GM18508 (cell line): ENCODE results near the gene TCF25.
"Not testable (repeated sequence)": the region's sequence is repeated elsewhere in the genome, so short reads cannot be mapped to it uniquely, and the experiment has no call there.

ENCODE experiments used
- ATAC-seq: cut with Tn5 transposase; IDR thresholded peaks from one replicate; pipeline ENCODE4 v1.9.1; 2021; ENCODE audit warnings: moderate number of reproducible peaks; ENCODE audit not compliant: insufficient read depth, unreplicated experiment

Gene TCF25

DNA sequence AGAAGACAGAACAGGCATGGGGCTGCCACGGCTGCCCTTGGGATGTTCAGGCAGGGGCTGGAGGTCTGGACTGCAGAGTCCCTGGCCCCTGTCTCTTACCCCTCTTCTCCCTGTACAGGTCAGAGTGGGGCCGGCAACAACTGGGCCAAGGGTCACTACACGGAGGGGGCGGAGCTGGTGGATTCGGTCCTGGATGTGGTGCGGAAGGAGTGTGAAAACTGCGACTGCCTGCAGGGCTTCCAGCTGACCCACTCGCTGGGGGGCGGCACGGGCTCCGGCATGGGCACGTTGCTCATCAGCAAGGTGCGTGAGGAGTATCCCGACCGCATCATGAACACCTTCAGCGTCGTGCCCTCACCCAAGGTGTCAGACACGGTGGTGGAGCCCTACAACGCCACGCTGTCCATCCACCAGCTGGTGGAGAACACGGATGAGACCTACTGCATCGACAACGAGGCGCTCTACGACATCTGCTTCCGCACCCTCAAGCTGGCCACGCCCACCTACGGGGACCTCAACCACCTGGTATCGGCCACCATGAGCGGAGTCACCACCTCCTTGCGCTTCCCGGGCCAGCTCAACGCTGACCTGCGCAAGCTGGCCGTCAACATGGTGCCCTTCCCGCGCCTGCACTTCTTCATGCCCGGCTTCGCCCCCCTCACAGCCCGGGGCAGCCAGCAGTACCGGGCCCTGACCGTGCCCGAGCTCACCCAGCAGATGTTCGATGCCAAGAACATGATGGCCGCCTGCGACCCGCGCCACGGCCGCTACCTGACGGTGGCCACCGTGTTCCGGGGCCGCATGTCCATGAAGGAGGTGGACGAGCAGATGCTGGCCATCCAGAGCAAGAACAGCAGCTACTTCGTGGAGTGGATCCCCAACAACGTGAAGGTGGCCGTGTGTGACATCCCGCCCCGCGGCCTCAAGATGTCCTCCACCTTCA is 61.5 kb downstream of the TCF25 start:
- ATAC-seq: no peak

GRCh38 chr16:89935620-89936019 is 62.2 kb downstream of the TCF25 start:
- not testable (repeated sequence) for ATAC-seq

DNA sequence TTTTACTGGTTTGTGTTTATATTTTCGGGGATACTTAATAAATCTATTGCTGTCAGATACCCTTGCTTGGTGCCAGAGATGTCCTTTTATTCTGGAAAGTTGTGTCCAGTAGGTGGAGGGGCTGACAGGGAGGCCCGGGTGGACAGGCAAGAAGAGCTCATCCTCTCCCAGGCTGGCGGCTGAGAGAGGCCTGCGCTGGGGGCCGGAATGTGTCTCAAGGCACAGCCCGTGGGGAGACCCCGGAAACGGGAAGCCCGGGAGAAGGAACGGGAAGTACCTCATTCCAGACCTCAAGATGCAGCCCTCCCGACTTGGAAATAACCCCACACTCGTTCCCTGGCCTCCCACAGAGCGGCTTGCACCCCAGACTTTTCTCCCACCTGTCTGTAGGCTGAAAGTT is 62.6 kb downstream of the TCF25 start:
- ATAC-seq: no peak

GRCh38 chr16:89936508-89936907 is 63.1 kb downstream of the TCF25 start:
- no peak for ATAC-seq

GRCh38 chr16:89936981-89937380 is 63.6 kb downstream of the TCF25 start:
- no peak for ATAC-seq

DNA sequence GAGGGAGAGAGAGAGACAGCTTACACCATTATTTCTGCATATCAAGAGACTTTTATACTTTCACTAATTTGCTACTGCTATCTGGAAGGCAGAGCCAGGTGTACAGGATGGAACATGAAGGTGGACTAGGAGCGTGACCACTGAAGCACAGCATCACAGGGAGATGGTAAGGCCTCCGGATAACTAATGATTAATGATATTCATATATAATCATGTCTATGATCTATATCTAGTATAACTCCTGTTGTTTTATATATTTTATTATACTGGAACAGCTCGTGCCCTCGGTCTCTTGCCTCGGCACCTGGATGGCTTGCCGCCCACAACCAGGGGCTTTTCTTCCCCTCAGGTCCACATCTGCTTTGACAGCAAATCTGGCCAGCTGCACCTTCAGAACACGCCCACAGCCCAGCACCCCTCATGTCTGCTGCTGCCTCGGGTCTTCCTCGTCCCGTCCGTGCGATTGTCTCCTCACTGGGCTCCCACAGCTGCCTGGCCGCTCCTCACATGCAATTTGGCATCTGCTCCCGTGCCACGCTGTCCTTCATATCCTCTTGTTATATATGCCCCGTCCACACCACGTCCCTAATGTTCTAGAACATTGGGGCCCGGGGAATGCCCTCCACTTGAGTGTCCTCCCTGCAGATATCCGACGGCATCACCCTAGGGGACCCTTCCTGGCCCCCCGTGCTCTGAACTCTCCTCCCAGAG is 64.9 kb downstream of the TCF25 start:
- no peak for ATAC-seq

DNA sequence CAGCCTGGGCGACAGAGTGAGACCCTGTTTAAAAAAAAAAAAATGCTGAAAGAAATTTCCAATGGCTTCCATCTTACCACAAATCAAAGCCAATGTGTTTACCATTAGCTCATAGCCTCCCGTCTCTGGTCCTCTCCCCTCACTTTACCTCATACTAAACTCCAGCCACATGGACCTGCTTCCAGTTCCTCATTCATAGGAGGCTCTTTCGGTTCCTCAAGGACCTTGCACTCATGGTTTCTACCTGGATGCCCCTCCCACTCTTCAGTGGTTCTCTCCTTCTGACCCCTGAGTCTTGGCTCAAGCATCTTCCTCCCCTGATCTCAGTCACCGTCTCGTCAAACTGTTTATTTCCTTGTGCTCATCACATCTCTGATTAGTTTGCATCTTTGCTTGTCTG is 71.4 kb downstream of the TCF25 start:
- ATAC-seq: no peak

- ATAC-seq: no peak
These were observed 72.3 kb downstream of the TCF25 start for GRCh38 chr16:89945654-89946053.

DNA sequence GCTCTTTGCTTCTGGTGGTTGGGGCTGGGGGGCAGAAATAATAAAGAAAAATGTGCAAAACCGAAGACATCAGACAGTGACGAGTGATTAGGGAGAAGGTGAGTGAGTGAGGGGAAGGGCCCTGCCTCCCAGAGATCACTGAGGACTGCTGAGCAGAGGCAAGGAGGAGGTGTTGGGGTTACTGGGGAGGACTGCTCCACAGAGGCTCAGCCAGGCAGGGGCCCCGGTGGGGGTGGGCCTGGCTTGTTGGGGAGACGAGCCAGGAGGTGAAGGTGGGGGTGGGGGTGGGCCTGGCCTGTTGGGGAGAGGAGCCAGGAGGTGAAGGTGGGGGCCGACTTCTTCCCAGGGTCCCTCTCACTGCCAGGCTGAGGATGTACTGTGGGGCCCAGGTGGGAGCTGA is 73.1 kb downstream of the TCF25 start:
- ATAC-seq: no peak

DNA sequence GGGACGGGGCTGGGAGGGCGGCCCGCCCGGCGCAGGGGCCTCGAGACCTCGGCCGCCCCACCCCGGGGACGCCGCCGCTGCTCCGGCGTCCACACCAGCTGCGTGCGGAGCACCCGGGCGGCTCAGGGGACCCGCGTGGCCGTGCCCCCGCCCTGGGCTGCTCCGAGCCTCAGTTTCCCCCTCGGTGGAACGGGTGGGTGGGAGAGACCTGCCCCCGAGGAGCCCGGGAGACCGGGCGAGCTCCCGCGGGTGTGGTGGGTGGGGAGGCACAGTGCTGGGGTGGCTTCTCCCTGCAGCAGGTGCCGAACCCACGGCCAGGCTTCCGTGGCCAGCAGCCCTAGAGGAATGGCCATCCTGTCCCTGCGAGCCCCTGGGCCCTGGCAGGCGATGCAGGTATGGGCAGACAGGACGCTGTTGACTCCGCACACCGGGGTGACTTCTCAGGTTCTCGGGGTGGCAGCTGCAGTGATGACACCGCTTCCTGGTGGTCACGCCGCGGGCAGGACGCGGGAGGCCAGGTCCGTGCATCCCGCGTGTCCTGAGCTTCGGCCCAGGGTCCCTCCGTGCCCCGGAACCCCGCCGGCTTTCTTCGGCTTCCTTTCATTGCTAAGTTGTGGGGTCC is 75.8 kb downstream of the TCF25 start:
- no peak for ATAC-seq

GRCh38 chr16:89949756-89950155 is 76.4 kb downstream of the TCF25 start:
- ATAC-seq: no peak

GRCh38 chr16:89951509-89951908 is 78.1 kb downstream of the TCF25 start:
- ATAC-seq: no peak

GRCh38 chr16:89952049-89952448 is 78.7 kb downstream of the TCF25 start:
- no peak for ATAC-seq

DNA sequence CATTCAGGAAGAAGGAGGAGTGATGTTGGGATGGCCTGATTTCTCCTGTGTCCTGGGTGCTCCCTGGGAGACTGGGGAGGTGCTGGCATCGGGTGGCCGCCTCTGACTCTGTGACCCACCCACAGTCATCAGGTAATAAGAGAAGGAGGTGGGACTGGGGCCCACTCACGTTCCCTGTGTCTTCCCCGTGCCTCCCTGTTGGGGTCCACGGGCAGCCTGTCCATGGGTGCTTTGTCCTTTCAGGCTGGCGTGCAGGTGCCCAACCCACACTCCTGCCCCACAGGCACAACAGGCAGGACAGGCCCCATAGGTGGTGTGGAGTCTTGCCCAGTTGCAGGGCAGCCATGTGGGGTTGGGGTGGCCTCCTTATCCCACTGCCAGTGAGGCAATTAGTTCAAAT is 79.2 kb downstream of the TCF25 start:
- no peak for ATAC-seq

GRCh38 chr16:89953671-89954406 is 80.4 kb downstream of the TCF25 start:
- ATAC-seq: no peak

DNA sequence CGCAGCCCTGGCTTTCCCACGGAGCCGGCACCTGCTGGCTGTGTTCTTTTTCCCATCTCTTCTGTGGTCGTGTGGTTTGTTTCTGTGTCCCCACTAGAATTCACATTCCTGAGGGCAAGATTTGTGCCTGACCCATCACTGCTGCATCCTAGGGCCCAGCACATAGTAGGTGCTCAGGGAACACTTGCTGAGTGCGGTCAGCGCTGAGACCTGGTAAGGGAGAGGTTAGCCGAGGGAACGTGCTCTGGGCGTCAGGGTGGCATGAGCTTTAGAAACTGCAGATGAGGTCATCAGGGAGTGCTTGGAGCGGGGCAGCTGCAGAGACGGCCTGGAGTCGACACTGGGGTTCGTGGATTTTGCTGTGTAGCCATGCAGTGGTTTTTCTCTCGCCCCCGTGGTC is 81.1 kb downstream of the TCF25 start:
- no peak for ATAC-seq

GRCh38 chr16:89955001-89955685 is 81.8 kb downstream of the TCF25 start:
- no peak for ATAC-seq

- ATAC-seq: no peak
These were observed 83.3 kb downstream of the TCF25 start for GRCh38 chr16:89956505-89957215.

DNA sequence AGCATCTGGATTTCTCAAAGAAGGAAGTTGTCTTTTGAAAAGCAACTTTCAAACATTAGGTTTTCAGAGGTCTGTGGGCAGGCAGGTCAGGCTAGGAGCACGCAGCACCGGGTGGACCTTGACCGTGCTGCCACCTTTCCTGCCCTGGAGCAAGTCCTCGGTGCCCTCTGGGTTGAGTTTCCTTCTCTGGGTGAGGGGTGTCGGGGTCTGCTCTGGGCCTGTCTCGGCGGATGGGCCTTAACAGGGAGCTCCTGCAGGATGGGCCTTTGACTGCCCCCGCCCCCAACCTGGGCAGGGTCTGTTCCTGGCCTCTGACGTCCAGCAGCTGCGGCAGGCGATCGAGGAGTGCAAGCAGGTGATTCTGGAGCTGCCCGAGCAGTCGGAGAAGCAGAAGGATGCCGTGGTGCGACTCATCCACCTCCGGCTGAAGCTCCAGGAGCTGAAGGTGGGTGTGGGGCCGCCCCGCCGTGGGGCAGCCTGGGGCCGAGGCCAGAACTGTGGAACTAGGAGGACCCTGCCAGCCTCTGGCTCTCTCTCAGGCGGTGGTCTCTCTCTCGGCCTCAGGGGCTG is 83.9 kb downstream of the TCF25 start:
- no peak for ATAC-seq
